K562 treated with DMSO at 1 percent for 24 hours (cell line): ENCODE measurements around the gene TMEM183A. TPM values are rescaled to one million over a fixed set of nuclear protein-coding genes. Genes with fewer than 3 reads are reported as not detected.

ENCODE experiments used
- total RNA-seq: library from RNA; unstranded; fragments of 300-600 nt; gene quantifications from 2 replicates; pipeline ENCODE4 v1.2.3, GENCODE V29; 2022; ENCODE audit warnings: low read depth; ENCODE audit not compliant: insufficient read depth

The TMEM183A gene
- 60.3 and 67.9 TPM in 2 replicates for total RNA-seq

GRCh38 chr1:203006948-203007871, at the start of gene TMEM183A:
Gene TMEM183A, plus strand, starts transcription at chr1:203007374. Its CDS starts 92 bp downstream, at chr1:203007466.

GRCh38 chr1:202957733-202958543, 49.2 kb upstream of the TMEM183A start, which contains the start of gene ADIPOR1:
Gene ADIPOR1, minus strand, starts transcription at chr1:202958312. Its CDS starts 7,242 bp downstream, at chr1:202951070.

GRCh38 chr1:203026031-203026665, 19.0 kb downstream of the TMEM183A start, which contains the start of gene PPFIA4:
Gene PPFIA4, plus strand, starts transcription at chr1:203026491. Its CDS starts 12,518 bp downstream, at chr1:203039009.

Other genes starting within 250 kb of the TMEM183A start
- 30.8 and 33.6 TPM in 2 replicates for gene KDM5B, start 199.0 kb upstream of the TMEM183A start, total RNA-seq
- 1.7 and 3.2 TPM in 2 replicates for gene PCAT6, start 196.4 kb upstream of the TMEM183A start, total RNA-seq
- 21.2 and 23.1 TPM in 2 replicates for gene RABIF, start 118.2 kb upstream of the TMEM183A start, total RNA-seq
- gene KLHL12, start 80.1 kb upstream of the TMEM183A start, total RNA-seq = 23.3 and 24.6 TPM in 2 replicates
- 118 and 120 TPM in 2 replicates for gene ADIPOR1, start 49.1 kb upstream of the TMEM183A start, total RNA-seq
- gene CYB5R1, start 40.1 kb upstream of the TMEM183A start, total RNA-seq = 55.0 and 57.7 TPM in 2 replicates
- gene PPFIA4, start 19.1 kb downstream of the TMEM183A start, total RNA-seq = 2.5 and 5.8 TPM in 2 replicates
- gene MYOG, start 78.6 kb downstream of the TMEM183A start, total RNA-seq = not detected in 2 replicates
- not detected in 2 replicates for gene ADORA1, start 120.4 kb downstream of the TMEM183A start, total RNA-seq
- not detected in 2 replicates for gene MYBPH, start 168.5 kb downstream of the TMEM183A start, total RNA-seq
- gene CHI3L1, start 179.3 kb downstream of the TMEM183A start, total RNA-seq = not detected in 2 replicates
- gene CHIT1, start 222.3 kb downstream of the TMEM183A start, total RNA-seq = not detected in 2 replicates